Activated T-helper 1 cell treated with anti-CD3 and anti-CD28 coated beads, Interleukin-12 subunit alpha, Interleukin-12 subunit beta, Interleukin-2, Interleukin-4 antibody, amounts not matched to agents 30 ng/mL and 10 ng/mL and 1 ng/mL, durations not matched to agents 14 hours and 24 hours and 36 hours (primary cell): ENCODE data around the gene CNGB1. TPM values are rescaled to one million over a fixed set of nuclear protein-coding genes. Genes with fewer than 3 reads are reported as not detected.

ENCODE experiments used
- DNase-seq: peaks from one replicate; pipeline ENCODE4 v3.0.0; 2021; ENCODE audit warnings: low spot score
- H3K27ac Mint-ChIP-seq: one replicate; pipeline ENCODE4 v1.8.0; 2021; ENCODE audit warnings: mild to moderate bottlenecking, mixed read lengths
- H3K27me3 Mint-ChIP-seq: one replicate; pipeline ENCODE4 v1.8.0; 2022; ENCODE audit warnings: mild to moderate bottlenecking, moderate library complexity, mixed read lengths; ENCODE audit not compliant: insufficient read depth
- H3K36me3 Mint-ChIP-seq: one replicate; pipeline ENCODE4 v1.8.0; 2021; ENCODE audit warnings: low read depth, mixed read lengths
- H3K4me1 Mint-ChIP-seq: one replicate; pipeline ENCODE4 v1.8.0; 2021; ENCODE audit warnings: low read depth, mixed read lengths
- H3K4me3 Mint-ChIP-seq: one replicate; pipeline ENCODE4 v1.8.0; 2021; ENCODE audit warnings: mild to moderate bottlenecking, moderate library complexity, mixed read lengths
- H3K9me3 Mint-ChIP-seq: one replicate; pipeline ENCODE4 v1.8.0; 2021; ENCODE audit warnings: mixed read lengths
- intact Hi-C: fragments of 100-400 bp; cut with micrococcal nuclease; formaldehyde crosslinking; loops from one replicate; pipeline ENCODE4 v1.15.1; 2024
- total RNA-seq: library from RNA; stranded (reverse); gene quantifications from 2 replicates; pipeline ENCODE4 v1.2.3, GENCODE V29; 2022

CNGB1 gene
- total RNA-seq, 1 donor from 2014 or later, result not detected

GRCh38 chr16:57911743-57912142 is 59.2 kb downstream of the CNGB1 start:
- DNase-seq, result no peak
- H3K27me3 Mint-ChIP-seq, result peaks cover 5% of the 10 kb centered on the region
- no peaks in the 10 kb centered on the region for H3K36me3 Mint-ChIP-seq
- no peaks in the 10 kb centered on the region for H3K9me3 Mint-ChIP-seq
- no peaks in the 10 kb centered on the region for H3K4me1 Mint-ChIP-seq
- intact Hi-C loops, result no loop called here
- no peak overlapping the region for H3K27ac Mint-ChIP-seq
- H3K4me3 Mint-ChIP-seq, result no peak overlapping the region

- Mint-ChIP-seq H3K27ac (no peak overlapping the region), H3K36me3 (no peaks in the 10 kb centered on the region), H3K9me3 (no peaks in the 10 kb centered on the region), H3K27me3 (peaks cover 6% of the 10 kb centered on the region), H3K4me1 (no peaks in the 10 kb centered on the region), H3K4me3 (no peak overlapping the region)
- intact Hi-C loops, result no loop called here
- no peak for DNase-seq
Measured at GRCh38 chr16:57910696-57911095, 60.2 kb downstream of the CNGB1 start.

DNA sequence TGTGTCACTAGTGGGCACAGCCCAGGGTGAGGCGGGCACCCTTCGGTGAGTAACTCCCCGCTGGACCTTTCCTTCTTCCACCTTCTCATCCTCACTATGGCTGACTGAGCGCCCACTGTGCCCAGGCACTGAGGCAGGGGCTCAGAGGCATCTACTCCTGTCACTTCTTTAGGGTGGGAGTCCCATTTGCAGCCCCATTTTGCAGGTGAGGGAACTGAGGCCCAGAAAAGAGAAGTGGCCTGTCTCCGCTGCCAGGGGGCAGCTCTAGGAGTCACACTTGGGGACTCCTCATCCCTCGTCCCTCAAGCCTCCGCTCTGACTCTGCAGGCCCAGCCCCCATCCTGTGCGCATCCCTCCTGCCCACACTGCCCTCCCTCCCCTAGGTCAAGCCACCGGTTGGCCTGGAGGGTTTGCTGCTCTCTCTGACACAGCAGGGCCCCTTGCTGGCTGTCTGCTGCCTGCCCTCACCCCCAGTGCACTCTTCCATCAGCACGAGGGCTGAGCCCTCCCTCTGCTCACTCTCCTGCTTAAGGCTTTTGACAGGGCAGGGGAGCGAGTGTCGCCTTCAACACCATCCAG is 62.4 kb downstream of the CNGB1 start:
- H3K4me1 Mint-ChIP-seq, result no peaks in the 10 kb centered on the region
- peaks cover 9% of the 10 kb centered on the region for H3K27me3 Mint-ChIP-seq
- H3K36me3 Mint-ChIP-seq, result no peaks in the 10 kb centered on the region
- intact Hi-C loops, result no loop called here
- no peak overlapping the region for H3K4me3 Mint-ChIP-seq
- H3K9me3 Mint-ChIP-seq, result no peaks in the 10 kb centered on the region
- no peak overlapping the region for H3K27ac Mint-ChIP-seq
- DNase-seq, result no peak

DNA sequence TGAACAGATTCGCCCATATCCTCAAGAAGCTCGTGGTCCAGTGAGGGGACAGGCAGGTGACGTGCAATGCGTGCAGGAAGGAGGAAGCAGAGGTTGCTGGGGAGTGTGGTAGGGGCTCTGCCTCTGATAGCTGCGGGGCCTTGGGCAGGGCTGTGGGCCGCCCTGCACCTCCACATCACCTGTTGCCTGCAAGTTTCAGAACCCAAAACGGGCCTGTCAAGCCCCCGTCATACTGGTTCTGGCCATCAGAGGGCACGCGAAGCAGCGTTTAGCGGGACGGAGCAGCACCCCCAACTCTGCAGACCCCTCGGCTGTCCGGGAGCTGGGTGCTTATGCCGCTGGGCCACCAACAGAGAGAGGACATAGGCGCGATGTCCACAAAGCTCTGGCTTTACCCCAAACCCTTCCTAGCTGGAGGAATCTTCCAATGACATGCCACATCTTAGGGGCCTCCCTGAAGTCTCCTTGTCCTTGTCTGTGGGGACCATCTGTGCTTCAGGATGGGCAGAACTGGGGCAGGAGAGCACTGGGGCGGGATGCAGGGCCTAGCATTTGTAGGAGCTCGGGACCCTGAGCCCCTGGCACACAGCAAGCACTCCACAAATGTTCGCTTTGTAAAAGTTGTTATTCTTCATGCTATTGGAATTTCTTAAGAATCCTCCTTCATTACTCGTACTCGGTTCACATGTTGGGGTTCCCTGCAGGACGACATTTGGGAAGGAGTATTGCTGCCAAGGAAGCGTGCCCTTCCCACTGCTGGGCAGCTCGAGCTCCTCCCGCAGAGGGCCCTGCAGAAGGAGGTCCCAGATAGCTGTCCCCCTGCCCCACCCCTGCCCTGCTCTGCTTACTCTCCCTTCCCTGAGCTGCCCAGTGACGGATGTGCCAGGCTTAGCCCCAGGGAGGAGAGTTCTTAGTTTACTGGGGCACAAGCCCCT is 64.3 kb downstream of the CNGB1 start:
- H3K36me3 Mint-ChIP-seq, result no peaks in the 10 kb centered on the region
- no peak overlapping the region for H3K27ac Mint-ChIP-seq
- no peaks in the 10 kb centered on the region for H3K4me1 Mint-ChIP-seq
- peak; percentile 1 for DNase-seq
- intact Hi-C loops, result no loop called here
- no peak overlapping the region for H3K4me3 Mint-ChIP-seq
- peaks cover 12% of the 10 kb centered on the region for H3K27me3 Mint-ChIP-seq
- H3K9me3 Mint-ChIP-seq, result no peaks in the 10 kb centered on the region

- Mint-ChIP-seq H3K4me1 (no peaks in the 10 kb centered on the region), H3K27me3 (peaks cover 17% of the 10 kb centered on the region), H3K4me3 (no peak overlapping the region), H3K36me3 (no peaks in the 10 kb centered on the region), H3K27ac (no peak overlapping the region), H3K9me3 (no peaks in the 10 kb centered on the region)
- intact Hi-C loops, result no loop called here
- no peak for DNase-seq
Measured at GRCh38 chr16:57904101-57904500, 66.8 kb downstream of the CNGB1 start.

DNA sequence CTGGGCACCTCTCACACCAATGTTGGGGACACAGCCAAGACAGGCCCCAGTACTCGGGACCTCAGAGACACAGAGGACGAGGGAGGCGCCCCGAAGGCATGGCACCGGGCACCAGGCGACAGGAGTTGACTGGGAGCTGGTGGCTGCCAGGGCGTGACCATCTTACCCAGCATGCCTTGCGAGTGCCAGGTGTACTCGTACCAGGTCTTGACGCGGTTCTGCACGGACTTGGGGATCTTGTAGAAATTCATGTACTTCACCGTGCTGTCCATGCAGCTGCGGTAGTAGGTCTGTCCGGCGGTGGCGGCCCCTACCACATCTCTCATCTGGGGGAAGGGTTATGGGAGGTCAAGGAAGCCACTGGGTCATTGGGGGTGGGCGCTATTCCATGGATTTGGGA is 67.3 kb downstream of the CNGB1 start:
- Mint-ChIP-seq H3K9me3 (no peaks in the 10 kb centered on the region), H3K4me1 (no peaks in the 10 kb centered on the region), H3K4me3 (no peak overlapping the region), H3K27me3 (peaks cover 17% of the 10 kb centered on the region), H3K27ac (no peak overlapping the region), H3K36me3 (no peaks in the 10 kb centered on the region)
- no peak for DNase-seq
- intact Hi-C loops, result no loop called here

GRCh38 chr16:57901480-57902069 is 69.4 kb downstream of the CNGB1 start:
- Mint-ChIP-seq H3K4me1 (no peaks in the 10 kb centered on the region), H3K27me3 (peaks cover 15% of the 10 kb centered on the region), H3K4me3 (no peak overlapping the region), H3K36me3 (no peaks in the 10 kb centered on the region), H3K9me3 (no peaks in the 10 kb centered on the region), H3K27ac (no peak overlapping the region)
- intact Hi-C loops, result no loop called here
- no peak for DNase-seq

GRCh38 chr16:57900796-57901479 is 70.0 kb downstream of the CNGB1 start:
- Mint-ChIP-seq H3K9me3 (no peaks in the 10 kb centered on the region), H3K4me1 (no peaks in the 10 kb centered on the region), H3K4me3 (no peak overlapping the region), H3K27me3 (peaks cover 15% of the 10 kb centered on the region), H3K36me3 (no peaks in the 10 kb centered on the region), H3K27ac (no peak overlapping the region)
- no peak for DNase-seq
- intact Hi-C loops, result no loop called here

DNA sequence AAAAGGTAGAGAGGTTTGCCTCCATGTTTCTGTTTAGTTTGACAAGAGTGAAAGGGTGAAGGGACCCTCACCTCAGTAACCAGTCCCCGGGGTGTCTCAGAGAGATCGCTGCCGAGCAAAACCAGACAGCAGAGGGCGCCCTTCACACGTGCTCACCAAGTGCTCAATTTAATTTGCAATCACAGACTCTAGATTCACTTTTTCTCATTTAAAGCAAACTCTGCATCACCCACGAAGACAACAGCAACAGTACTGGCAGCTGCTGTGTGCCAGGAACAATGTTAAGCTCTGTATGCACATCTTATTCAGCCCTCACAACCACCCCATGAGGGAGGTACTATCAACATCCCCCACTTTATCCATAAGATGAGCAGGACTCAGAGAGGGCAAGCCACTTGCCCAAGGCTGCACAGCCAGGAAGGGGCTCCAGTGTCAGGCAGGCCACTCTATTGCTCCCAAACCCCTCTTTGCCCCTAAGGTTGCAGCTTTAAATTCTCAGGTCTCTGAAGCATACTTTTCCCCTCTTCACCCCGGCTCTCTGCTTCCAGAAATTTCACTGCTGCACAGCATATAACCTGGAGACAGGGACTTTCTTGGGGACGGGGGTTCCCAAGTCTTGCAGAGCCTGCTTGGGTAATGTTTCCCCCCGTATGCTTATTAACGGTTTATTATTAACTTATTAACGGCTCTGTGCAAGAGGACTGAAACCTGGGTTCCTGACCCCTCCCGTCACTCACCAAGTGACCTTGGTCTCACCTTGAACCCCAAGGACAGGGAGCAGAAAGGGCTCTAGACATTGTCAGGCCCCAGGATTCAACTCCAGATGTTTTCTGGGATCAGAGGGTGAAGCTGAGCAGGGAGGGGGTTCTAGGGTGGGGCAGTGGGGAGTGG is 70.9 kb downstream of the CNGB1 start:
- Mint-ChIP-seq H3K4me3 (no peak overlapping the region), H3K36me3 (no peaks in the 10 kb centered on the region), H3K27me3 (peaks cover 9% of the 10 kb centered on the region), H3K27ac (no peak overlapping the region), H3K4me1 (peaks cover 2% of the 10 kb centered on the region), H3K9me3 (no peaks in the 10 kb centered on the region)
- intact Hi-C loops, result loop anchor here (1.0 to 10.0 kb wide), 3 partner anchors 105 to 143 kb away; no protein-coding TSS in a partner anchor
- DNase-seq, result peak; percentile 61

DNA sequence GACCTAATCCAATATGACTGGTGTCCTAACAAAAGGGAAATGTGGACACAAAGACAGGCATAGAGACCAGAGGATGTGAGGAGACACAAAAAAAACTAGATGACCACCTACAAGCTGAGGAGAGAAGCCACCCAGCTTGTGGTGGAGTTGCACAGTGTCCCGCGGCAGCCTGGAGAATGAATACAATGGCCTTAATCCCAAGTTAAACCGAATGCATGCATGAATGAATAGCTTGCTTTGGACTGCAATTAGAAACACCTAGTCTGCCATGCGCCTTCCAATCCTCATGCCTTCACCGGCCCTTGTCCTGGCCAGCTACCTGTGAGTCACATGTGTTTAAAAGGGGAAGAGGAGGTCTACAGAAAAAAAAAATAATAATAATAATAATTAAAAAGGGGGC is 72.0 kb downstream of the CNGB1 start:
- Mint-ChIP-seq H3K36me3 (no peaks in the 10 kb centered on the region), H3K4me1 (peaks cover 12% of the 10 kb centered on the region), H3K27ac (no peak overlapping the region), H3K9me3 (no peaks in the 10 kb centered on the region), H3K4me3 (no peak overlapping the region), H3K27me3 (peaks cover 12% of the 10 kb centered on the region)
- intact Hi-C loops, result loop anchor here (1.0 to 10.0 kb wide), 3 partner anchors 104 to 142 kb away; no protein-coding TSS in a partner anchor
- no peak for DNase-seq

- Mint-ChIP-seq H3K4me3 (no peak overlapping the region), H3K27me3 (peaks cover 10% of the 10 kb centered on the region), H3K4me1 (peaks cover 16% of the 10 kb centered on the region), H3K27ac (no peak overlapping the region), H3K36me3 (no peaks in the 10 kb centered on the region), H3K9me3 (no peaks in the 10 kb centered on the region)
- intact Hi-C loops, result loop anchor here (10.0 kb wide), 1 partner anchor 103 kb away; no protein-coding TSS in a partner anchor
- no peak for DNase-seq
Measured at GRCh38 chr16:57897996-57898395, 72.9 kb downstream of the CNGB1 start.
